Measurements from ENCODE around the gene RBM38. TPM values are rescaled to one million over a fixed set of nuclear protein-coding genes. Genes with fewer than 3 reads are reported as not detected.

The RBM38 gene
- total RNA-seq, 1 experiment from 2014 or later: 14.6 TPM

DNA sequence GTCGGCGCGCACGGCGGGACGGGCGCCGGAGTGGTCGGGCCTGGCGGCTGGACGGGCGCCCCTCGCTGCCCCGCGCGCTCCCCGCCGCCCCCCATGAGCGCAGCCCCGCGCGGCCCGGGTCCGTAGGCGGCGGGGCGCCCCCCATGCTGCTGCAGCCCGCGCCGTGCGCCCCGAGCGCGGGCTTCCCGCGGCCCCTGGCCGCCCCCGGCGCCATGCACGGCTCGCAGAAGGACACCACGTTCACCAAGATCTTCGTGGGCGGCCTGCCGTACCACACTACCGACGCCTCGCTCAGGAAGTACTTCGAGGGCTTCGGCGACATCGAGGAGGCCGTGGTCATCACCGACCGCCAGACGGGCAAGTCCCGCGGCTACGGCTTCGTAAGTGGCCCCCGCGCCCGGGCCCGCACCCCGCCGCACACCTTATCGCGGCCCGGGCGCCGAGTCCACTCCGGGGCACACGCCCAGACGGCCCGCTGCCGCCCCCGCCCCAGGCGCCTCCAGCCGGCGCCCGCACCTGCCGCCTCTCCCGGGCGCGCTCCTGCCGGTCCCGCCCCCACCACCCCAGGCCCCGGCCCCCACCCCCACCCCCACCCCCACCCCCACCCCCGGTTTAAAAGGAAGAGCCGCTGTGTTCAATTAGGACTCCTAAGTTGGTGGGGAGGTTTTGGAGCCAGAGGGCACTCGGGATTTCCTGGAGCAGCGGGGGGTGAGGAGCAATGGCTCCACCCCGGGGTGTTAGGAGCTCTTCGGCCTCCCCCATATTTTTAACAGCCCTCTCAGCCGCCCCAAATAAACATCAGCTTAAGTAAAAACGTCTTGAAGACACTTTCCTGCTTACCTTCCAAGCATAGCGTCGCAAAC lies 474 bp downstream of the RBM38 start:
- DNase-seq (ENCODE audit: low read depth): no peak

DNA sequence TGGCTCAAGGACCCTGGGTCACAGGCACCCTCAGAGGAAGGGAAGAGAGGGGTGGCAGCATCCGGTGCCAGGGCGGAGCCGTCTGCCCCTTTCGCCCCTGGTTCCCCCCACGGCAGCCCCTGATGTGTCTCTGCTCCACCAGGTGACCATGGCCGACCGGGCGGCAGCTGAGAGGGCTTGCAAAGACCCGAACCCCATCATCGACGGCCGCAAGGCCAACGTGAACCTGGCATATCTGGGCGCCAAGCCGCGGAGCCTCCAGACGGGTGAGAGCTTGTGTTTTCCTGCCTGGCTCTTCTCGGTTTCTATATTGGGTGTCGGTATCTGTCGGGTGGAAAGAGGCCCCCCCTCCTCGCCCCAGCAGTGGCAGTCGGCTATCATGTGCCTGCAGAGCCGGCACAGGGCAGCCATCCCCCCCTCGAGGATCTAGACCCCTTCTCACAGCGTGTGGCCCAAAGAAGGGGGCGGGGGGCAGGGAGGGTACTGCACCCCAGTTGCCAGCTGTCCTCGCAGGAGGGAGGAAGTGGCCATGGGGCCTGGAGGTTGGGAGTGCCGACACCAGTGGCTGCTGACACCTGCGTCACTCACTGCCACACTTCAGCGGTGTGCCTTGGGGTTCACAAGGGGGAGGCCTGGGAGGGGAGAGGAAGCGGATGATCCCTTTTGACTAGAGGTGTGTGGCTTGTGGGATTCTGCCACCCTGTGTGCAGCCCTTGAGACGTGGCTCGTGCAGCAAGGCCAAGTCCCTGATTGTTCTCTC lies 1.5 kb downstream of the RBM38 start:
- no peak for DNase-seq (ENCODE audit: low read depth)

DNA sequence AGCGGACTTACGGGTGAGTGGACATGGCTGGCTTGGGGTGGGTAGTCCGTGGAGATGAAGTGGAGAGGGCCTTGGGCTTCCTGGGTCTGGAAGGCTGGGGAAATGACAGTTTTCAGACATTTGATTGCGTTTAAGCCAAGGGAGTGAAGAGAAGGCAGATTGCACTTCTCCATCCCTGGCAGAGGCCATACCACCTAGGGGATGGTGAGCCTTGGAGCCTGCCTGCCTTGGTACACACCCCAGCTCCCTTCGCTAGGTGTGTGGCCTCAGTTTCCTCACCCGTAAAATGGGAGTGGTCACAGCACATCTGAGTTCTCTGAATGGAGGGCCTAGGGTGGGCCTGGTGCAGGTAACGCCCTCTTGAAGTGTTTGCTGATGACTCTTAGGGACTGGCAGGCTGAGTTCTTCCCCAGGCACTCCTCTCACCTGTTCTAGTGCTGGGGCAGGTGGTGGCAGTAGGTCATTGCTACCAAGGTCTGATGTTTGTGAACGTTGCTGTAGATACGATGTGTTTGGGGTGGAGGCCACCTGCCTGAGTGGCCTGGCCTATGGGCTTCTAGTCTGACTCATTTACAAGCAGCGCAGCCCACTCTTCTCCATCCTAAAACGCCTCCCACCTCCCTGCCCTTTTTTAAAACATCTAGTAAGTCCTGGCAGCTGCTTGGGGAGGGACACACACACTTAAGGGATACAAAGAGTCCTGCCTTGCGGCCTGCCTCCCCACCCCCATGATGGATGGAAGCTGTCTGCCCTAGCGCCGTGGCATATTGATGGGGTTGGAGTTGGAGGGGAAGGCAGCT lies 2.3 kb downstream of the RBM38 start:
- no peak for DNase-seq (ENCODE audit: low read depth)

DNA sequence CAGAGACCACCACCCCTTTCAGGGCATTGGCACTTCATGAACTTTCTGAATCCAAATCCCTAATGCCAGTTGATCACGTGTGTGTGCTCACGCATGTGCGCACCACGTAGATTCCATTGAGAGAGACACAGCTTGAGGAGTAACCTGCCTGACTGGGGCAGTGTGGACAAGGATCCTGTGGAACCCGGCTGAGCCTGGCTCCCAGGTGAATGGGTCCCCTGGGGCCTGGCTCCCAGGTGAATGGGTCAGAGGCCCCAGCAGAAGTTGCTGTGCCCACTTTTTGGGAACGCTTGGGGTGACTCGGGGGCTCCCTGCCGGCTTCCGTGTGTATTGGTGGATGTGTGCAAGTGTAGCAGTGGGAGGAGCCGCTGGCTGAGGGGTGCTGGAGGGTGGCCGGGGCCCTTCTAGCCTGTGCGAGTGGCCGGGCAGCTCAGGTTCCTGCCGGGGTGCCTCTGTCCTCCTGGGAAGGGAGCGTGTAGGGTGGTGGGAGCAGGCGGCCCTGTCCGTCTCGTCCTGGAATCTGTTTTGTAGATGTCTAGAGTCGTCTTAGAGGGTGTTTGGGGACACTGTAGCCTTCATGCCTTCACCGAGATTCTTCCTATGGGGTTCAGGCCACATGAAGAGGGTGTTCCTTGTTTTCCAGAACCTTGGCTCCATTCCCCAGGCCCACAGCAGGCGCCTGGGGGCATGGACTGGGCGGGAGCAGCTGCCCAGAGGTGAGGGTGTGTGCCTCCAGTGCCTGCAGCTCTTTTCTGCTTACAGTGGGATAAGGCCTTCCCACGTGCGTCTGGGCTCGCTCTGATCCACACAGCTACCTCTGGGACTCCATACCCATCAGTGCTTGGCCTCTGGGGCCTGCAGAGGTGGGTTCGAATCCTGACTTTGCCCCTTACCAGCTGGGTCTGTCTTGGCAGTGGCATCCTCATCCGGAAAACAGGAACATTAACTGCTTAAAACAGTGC lies 3.2 kb downstream of the RBM38 start:
- no peak for DNase-seq (ENCODE audit: low read depth)

DNA sequence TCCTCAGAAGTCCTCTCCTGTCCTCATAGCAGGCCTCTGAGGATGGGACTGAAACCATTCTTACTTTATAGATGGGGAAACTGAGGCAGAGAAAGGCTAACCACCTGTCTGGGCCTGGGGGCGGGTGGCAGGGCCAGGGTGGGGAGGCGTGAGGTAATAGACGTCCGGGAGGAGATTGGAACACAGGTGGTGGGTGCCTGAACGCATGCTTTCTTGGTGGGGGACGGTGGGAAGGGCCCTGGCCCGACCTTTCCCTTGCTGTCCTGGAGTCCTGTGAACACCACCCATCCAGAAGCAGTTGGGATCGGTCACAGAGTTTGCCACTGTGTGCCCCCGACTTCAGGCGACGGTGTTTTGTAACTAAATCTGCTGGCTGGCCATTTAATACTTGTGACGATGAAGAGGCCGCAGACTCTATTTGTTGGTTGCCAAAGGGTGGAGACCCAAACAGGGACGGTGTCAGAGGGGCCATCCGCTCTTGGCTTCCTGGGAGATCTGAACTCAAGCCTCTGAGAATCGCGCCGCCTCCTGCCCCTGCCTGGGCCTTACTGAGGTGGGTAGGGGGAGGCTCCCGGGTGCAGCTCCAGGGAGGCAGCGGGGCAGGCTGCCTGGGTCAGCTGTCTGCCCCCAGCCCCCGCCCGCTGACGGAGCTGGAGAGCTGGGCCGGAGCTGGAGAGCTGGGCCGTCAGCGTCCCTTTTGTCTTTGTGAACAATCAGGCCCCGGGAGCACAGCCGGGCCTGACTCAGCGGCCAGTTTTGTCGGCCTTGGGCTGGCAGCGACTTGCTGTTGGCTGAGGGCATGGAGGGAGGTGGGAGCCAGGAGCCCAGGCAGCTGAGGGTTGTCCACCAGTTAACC lies 4.1 kb downstream of the RBM38 start:
- DNase-seq (ENCODE audit: low read depth): no peak

DNA sequence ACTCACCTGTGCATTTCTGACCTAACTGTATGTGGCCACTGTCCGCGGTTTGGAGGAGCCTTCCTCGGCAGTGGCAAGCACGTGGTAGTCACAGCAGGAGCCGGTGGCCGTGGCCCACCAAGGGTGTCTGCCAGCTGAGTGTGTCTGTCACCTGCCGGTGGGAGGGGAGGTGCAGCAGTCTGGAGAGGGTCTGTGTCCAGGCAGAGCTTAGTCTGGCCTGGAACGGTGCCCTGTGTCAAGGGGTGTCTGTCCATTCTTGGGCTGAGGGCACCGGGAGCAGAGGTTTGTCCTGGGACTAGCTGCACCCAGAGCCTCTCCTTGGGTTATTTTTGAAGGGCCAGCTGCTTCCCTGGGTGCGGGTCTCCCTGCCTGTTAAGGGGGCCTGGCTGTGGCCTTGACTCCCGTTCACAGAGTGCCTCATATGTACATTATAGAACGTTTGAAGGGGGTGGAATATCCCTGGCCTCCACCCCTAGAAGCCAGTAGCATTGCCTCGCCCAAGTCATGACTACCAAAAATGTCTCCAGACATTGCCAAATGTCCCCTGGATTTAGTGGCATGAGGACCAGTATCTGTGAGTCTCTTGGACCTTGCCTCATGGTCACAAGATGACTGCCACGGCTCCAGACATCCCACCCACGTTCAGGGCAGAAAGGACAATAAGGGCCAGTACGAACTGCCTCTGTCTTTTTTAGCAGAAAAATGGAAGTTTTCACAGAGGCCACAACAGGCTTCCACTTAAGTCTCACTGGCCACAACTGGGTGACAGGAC lies 5.2 kb downstream of the RBM38 start:
- DNase-seq (ENCODE audit: low read depth): no peak

DNA sequence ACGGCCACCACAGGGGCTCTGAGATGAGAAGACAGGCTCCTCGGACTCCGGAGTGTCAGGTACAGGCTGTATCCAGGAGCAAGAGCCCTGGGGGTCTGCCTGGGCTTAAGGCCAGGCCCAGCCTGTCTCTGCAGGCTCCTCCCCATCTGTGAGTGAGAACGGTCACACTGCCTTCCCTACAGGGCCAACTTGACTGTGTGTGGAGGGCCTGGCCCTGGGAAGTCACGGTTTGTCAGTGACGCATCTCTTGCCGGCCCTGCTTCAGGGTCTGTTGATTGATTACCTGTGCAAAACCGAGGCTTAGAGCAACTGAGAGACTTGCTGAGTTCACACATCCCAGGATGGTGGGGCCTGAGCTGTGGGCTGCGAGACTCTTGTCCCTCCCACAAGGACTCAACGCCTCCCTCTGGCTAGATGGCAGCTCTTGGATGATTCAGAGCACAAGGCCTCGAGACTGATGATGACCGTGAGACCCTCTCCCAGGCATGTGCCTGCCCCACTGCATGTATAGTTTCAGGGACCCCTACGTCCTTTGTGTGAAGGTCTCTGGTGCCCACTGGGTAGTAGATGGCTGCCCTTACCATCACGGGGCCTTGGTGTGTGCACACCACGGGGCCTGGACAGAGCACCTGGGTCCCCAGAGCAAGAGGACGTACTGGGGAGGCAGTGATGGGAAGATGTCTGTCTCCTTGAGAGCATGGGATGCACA lies 5.9 kb downstream of the RBM38 start:
- DNase-seq (ENCODE audit: low read depth): no peak

DNA sequence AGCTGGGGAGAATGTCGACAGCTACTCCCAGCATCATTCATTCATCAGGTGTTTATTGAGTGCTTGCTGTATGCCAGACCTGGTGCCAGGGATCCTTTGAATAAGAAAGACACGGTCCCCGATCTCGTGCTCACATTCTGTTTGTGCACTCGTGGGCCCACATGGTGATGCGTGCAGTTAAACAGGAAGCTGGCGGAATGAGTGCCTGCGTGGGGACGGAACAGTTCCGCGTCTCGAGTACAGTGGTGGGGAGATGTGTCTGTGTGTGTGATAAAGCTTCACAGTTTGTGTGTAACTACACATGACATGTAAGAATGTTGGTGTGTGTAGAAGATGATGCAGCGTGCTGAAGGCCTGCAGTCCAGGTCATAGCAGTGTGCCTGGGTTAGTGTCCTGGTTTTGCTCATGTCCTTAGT lies 6.5 kb downstream of the RBM38 start:
- no peak for DNase-seq (ENCODE audit: low read depth)

DNA sequence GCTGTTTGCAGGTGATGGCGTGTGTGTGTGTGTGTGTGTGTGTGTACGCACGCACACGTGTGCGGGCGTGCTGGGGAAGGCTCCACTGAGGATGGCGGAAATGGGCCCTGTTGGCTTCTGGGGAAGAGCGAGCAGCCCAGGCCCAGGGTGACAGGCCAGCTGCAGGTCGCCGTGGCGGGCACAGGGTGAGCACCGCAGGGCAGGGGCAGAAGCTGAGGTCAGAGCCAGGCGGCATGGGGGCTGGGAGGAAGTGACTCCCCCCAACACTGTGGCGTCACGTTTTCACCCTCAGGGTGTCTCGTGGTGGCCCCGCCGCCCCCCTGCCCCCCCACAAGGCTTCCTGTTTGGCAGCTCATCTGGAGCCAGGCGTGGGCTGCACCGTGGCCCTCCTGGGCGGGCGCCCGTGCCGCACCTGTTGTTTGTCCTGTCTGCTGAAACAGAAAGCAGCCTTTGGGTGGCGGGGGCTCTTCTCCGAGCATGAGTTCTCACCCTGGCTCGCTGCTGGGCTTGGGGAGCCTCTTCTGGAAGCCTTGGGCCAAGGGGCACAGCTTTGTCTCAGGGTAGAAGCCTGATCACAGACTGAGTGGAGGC lies 7.1 kb downstream of the RBM38 start:
- peak; percentile 36 for DNase-seq (ENCODE audit: low read depth)

DNA sequence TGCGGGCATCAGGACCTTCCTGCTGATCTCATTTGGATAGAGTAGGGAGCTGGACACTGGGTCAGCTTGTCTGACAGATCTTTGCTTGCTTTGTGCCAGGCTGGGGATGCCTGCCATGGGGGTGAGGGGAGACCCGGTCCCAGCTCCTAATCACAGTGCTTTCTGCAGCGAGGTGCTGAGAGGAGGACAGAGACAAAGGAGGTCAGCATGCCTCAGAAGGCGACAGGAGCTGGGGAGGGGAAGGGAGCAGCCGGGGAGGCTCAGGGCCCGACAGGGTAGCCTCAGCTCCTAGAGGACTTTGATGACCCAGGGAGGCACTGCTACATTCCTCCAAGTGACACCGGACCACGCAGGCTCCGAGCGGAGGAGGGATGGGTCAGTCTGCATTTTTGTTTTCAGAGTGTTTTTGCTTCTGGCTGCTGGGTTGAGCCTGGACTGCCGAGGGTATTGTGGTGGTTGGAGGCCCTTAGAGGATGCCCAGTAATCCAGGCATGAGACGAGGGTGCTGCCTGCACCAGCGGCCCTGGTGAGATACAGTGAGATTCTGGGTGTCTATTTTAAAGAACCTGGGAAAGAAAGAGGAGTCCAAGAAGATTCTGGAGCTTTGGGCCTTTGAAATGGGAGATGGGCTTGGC lies 7.8 kb downstream of the RBM38 start:
- no peak for DNase-seq (ENCODE audit: low read depth)

DNA sequence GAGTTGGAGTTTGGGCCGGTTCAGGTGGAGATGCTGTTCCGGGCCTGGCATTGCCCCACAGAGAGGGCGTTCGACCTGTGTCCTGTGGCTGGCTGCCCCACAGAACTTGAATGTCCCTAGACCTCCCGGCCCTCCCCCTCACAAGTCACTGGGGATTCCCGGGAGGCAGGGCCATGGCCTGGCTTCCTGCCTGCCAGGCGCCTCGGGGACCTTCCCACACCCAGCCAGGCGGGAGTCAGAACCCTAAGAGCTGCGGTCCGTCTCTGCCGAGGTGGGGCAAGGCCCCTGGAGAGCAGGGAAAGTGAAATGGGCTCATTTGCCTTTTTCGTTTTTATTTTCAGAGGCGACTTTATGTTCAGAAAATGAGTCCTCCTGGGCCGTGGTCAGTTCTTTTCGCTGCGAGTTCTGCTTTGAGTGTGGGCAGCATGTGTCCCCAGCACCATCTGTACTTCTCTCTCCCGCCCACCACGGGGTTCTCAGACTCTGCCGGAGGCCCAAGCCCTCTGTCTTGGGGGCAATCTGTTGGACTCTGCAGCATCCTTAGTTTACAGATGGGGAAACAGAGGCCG lies 8.5 kb downstream of the RBM38 start:
- peak; percentile 69 for DNase-seq (ENCODE audit: low read depth)

DNA sequence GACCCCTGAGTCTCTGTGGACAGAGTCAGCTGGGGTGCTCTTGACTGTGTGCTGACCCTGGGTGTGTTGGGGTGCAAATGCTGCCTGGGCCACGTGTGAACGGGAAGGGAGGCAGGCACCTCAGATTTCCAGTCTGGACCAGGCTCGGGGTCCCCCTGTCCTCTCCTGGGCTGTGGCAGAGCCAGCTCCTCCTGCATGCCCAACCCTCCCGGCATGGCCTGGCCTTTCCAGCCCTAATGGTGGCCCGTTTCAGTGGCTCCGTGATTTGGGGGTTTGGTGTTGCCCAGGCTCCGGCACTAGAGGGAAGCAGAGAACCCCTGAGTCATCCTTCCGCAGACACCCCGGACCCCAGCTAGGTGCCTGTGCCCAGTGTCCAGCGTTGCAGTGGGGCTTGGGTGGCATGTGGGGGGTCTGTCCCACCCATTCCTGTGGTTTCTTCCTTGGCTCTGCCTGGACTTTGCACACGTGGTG lies 9.1 kb downstream of the RBM38 start:
- no peak for DNase-seq (ENCODE audit: low read depth)

DNA sequence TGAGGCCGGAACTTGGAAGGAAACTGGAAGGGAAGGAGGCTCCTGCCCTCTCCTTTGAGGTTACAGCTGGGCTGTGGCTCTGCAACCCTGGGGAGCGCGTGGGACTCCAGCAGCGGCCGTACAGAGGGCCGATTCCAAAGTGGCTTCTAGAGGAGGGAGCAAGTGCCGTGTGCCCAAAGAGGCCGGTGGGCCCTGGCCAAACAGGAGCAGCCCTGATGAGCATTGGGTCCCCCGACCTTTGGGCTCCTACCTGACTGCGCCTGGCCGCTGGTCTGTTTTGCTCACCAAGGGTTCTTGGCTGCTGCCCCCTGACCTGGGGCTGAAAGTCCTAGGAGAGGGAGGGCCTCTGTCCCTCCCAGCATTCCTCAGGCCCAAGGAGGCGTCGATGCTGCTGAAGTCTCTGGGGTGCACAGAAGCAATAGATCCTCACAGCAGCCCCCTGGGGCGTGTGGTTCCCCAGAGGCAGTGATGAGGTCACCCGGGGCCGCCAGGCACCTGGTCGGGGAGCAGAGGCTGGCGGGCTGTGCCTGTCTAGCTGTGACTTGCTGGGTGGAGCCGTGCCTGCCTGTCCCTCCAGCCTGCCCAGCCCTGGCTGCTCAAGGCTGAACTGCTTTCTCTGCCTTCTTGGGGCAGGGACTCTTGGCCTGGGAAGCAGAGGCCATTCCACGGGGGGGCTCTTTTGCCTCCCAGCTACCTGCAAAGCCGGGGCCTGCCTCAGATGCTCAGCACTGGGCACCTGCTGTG lies 9.8 kb downstream of the RBM38 start:
- no peak for DNase-seq (ENCODE audit: low read depth)

DNA sequence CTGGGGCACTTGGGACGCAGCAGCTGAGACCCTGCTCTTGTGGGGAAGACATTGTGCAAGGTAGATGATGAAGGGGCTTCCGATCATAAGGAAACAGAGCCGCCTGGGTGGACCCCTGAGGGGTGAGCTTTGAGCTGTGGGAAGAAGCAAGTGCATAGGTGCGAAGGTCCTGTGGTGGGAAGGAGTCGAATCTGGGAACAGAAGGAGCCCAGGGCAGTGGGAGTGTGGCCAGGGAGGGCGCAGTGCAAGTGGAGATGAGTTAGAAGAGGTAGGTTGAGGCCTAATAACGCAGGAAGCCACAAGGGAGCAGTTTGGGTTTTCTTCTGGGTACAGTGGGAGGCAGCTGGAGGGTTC lies 10.3 kb downstream of the RBM38 start:
- no peak for DNase-seq (ENCODE audit: low read depth)

DNA sequence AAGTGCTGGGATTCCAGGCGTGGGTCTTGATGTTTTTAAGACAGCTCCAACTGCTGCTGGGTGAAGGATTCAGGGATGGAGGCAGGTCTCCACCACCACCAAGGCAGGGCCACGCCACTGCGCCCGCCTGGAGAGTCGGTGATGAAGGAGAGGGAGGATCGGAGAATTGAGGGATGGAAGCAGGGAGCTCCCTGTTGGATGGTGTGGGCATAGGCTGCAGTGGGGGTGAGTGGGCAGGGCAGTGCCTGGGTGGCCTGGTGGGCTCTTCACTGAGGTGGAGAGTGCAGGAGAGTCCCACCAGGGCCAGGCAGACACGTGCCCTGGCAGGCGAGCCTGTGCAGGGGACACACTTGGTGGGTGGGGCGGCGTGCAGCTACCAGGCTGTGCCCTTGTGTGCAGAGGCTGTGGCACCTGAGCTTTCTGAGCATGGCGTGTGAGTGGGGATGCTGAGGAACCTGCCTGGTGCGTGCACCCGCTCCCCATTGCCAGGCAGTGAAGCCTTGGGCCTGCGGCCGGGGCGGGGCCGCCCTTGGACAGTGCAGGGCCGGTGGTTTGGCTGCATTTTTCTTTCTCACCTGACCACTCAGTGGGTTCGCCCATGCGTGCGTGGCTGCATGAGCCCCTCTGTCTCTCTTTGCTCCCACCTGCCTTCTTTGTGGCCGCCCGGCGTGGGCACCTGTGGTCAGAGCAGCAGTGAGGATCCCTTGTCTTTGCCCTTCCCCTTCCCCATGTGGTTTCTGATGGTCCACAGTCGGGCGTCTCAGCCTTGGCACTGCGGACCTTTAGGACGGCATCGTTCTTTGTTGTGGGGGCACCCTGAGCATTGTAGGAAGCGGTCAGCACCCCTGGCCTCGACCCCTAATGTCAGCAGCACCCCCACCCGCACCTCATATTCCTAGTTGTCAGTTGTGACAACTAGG lies 11.3 kb downstream of the RBM38 start:
- DNase-seq (ENCODE audit: low read depth): no peak

DNA sequence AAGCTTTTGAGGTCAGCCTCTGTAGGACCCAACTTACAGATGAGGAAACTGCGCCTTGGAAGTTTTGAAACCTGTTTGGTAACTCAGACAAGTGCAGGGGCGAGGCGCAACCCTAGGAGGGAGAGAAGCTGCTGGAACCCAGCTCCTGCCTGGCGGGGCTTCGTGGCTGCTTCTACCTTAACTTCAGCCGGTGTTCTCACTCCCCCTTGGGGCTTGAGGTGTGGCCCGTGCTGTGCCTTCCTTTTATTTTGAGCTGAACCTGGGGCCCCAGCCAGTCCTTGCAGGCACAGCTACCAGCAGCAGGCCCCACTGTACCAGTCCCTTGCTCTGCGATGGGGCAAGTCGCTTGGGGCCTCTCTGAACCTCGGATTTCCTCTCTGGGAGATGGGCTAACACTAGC lies 12.0 kb downstream of the RBM38 start:
- DNase-seq (ENCODE audit: low read depth): no peak

Data from Daoy (cell line).